Endothelial cell of umbilical vein (primary cell): ENCODE results near the gene IGSF3.
"Not testable (repeated sequence)": the region's sequence is repeated elsewhere in the genome, so short reads cannot be mapped to it uniquely, and the experiment has no call there.

ENCODE experiments used
- EZH2 ChIP-seq: IDR thresholded peaks from 2 replicates; pipeline ENCODE4 v1.6.1; 2012; ENCODE audit warnings: borderline replicate concordance, low read depth, mild to moderate bottlenecking, moderate library complexity, low read length, inconsistent platforms; ENCODE audit not compliant: severe bottlenecking
- FOS ChIP-seq: IDR thresholded peaks from 2 replicates; pipeline ENCODE4 v1.6.1; 2011; ENCODE audit warnings: mild to moderate bottlenecking, low read length, moderate library complexity, borderline replicate concordance; ENCODE audit not compliant: insufficient read depth
- GATA2 ChIP-seq: IDR thresholded peaks from 2 replicates; pipeline ENCODE4 v1.7.0; 2011; ENCODE audit warnings: low read depth, mild to moderate bottlenecking, moderate library complexity, mixed read lengths, low read length; ENCODE audit not compliant: insufficient read length, insufficient read depth
- JUN ChIP-seq: IDR thresholded peaks from 2 replicates; pipeline ENCODE4 v1.6.1; 2011; ENCODE audit warnings: borderline replicate concordance, low read depth; ENCODE audit not compliant: insufficient read length, insufficient read depth
- MYC ChIP-seq: IDR thresholded peaks from one replicate; pipeline ENCODE4 v1.6.1; 2011; ENCODE audit warnings: mild to moderate bottlenecking, low read depth, low read length
- POLR2A ChIP-seq: IDR thresholded peaks from 2 replicates; pipeline ENCODE4 v1.6.1; 2012; ENCODE audit warnings: low read depth, mild to moderate bottlenecking, control low read depth, low read length
- POLR2AphosphoS5 ChIP-seq: IDR thresholded peaks from 2 replicates; pipeline ENCODE4 v1.6.1; 2012; ENCODE audit warnings: low read depth, mild to moderate bottlenecking, control low read depth, low read length, moderate library complexity; ENCODE audit not compliant: insufficient read depth
- TF ChIP-seq, protein P1 (sequence below), 2 donors: IDR thresholded peaks; 1 replicate in 1 of 2; 2 replicates in 1 of 2; pipeline ENCODE4 v1.5.1; 2011; ENCODE audit warnings: low read length in 2 of 2, mild to moderate bottlenecking in 2 of 2, moderate library complexity in 2 of 2, control low read depth in 1 of 2, inconsistent platforms in 1 of 2, low read depth in 1 of 2; ENCODE audit not compliant: insufficient read depth in 1 of 2; ENCODE audit errors: extremely low read depth in 1 of 2
- TF ChIP-seq, protein P2 (sequence below): IDR thresholded peaks from 2 replicates; pipeline ENCODE4 v1.6.1; 2011; ENCODE audit not compliant: insufficient read depth, insufficient read length

DNA sequence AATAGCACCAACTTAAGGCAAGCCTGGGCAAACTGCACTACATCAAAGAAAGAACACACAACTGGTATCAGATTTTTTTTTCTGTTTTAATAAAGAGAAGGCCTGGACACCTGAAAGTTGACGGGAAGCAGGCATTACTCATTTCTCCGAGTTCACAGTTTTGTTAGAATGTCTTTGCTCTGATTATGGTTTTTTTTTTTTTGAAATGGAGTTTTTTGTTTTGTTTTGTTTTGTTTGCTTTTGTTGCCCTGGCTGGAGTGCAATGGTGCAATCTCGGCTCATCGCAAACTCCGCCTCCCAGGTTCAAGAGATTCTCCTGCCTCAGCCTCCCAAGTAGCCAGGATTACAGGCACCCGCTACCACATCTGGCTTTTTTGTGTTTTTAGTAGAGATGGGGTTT is 9.7 kb downstream of the IGSF3 start:
- not testable (repeated sequence) for TF ChIP-seq POLR2AphosphoS5, JUN, POLR2A, EZH2, GATA2, MYC, FOS
- TF ChIP-seq, protein P1, sequence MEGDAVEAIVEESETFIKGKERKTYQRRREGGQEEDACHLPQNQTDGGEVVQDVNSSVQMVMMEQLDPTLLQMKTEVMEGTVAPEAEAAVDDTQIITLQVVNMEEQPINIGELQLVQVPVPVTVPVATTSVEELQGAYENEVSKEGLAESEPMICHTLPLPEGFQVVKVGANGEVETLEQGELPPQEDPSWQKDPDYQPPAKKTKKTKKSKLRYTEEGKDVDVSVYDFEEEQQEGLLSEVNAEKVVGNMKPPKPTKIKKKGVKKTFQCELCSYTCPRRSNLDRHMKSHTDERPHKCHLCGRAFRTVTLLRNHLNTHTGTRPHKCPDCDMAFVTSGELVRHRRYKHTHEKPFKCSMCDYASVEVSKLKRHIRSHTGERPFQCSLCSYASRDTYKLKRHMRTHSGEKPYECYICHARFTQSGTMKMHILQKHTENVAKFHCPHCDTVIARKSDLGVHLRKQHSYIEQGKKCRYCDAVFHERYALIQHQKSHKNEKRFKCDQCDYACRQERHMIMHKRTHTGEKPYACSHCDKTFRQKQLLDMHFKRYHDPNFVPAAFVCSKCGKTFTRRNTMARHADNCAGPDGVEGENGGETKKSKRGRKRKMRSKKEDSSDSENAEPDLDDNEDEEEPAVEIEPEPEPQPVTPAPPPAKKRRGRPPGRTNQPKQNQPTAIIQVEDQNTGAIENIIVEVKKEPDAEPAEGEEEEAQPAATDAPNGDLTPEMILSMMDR (IDR thresholded peaks at IDR 0.05; ENCODE audit: extremely low read depth in 1 of 2, insufficient read depth in 1 of 2, low read depth in 1 of 2, low read length in 2 of 2): not testable (repeated sequence)
- TF ChIP-seq, protein P2, sequence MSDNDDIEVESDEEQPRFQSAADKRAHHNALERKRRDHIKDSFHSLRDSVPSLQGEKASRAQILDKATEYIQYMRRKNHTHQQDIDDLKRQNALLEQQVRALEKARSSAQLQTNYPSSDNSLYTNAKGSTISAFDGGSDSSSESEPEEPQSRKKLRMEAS: not testable (repeated sequence)
